Osteocyte (in vitro differentiated cells): ENCODE data around the gene ALK. TPM values are rescaled to one million over a fixed set of nuclear protein-coding genes. Genes with fewer than 3 reads are reported as not detected.

Experiments used
- DNase-seq: peaks from one replicate; pipeline ENCODE4 v3.0.0; 2021; ENCODE audit warnings: mixed read lengths; ENCODE audit not compliant: unreplicated experiment; ENCODE audit errors: extremely low spot score
- H3K27ac Mint-ChIP-seq: one replicate; pipeline ENCODE4 v1.8.0; 2021; ENCODE audit warnings: mild to moderate bottlenecking, mixed read lengths; ENCODE audit not compliant: unreplicated experiment
- H3K27me3 Mint-ChIP-seq: one replicate; pipeline ENCODE4 v1.8.0; 2021; ENCODE audit warnings: mixed read lengths; ENCODE audit not compliant: unreplicated experiment
- H3K36me3 Mint-ChIP-seq: one replicate; pipeline ENCODE4 v1.8.0; 2021; ENCODE audit warnings: mixed read lengths; ENCODE audit not compliant: unreplicated experiment
- H3K4me1 Mint-ChIP-seq: one replicate; pipeline ENCODE4 v1.8.0; 2021; ENCODE audit warnings: mixed read lengths; ENCODE audit not compliant: unreplicated experiment
- H3K4me3 Mint-ChIP-seq: one replicate; pipeline ENCODE4 v1.8.0; 2021; ENCODE audit warnings: mild to moderate bottlenecking, moderate library complexity, mixed read lengths; ENCODE audit not compliant: unreplicated experiment
- H3K9me3 Mint-ChIP-seq: one replicate; pipeline ENCODE4 v1.8.0; 2021; ENCODE audit warnings: mixed read lengths; ENCODE audit not compliant: unreplicated experiment
- total RNA-seq: library from RNA; stranded (reverse); gene quantifications from 2 replicates; pipeline ENCODE4 v1.2.1, GENCODE V29; 2021
- TF ChIP-seq, protein P1 (sequence below): fragments of 200-600 bp; sonication (generic); IDR thresholded peaks from 2 replicates; pipeline ENCODE4 v1.5.0; 2021; ENCODE audit warnings: antibody characterized with exemption, mild to moderate bottlenecking, moderate library complexity

Gene ALK
- total RNA-seq, 1 donor from 2014 or later = not detected

DNA sequence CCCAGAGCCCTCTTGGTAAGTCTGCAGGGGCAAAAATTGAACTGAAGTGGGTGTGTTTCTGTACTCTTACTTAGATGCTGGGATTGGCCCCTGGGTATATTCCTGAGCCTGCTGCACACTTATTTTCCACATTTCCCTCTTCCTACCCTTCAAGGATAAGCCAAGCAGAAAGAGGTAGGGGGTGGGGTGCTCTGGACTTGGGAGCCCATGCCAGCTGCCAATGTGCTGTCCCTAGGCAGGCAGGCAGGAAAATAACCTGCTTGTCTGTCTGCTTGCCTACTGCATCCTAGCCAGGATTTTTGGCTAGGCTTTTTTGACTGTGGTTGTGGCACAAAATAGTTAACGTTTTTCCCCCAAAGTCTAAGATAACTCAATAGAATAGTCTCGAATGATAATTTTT, 234.3 kb downstream of the ALK start:
- TF ChIP-seq, protein P1, sequence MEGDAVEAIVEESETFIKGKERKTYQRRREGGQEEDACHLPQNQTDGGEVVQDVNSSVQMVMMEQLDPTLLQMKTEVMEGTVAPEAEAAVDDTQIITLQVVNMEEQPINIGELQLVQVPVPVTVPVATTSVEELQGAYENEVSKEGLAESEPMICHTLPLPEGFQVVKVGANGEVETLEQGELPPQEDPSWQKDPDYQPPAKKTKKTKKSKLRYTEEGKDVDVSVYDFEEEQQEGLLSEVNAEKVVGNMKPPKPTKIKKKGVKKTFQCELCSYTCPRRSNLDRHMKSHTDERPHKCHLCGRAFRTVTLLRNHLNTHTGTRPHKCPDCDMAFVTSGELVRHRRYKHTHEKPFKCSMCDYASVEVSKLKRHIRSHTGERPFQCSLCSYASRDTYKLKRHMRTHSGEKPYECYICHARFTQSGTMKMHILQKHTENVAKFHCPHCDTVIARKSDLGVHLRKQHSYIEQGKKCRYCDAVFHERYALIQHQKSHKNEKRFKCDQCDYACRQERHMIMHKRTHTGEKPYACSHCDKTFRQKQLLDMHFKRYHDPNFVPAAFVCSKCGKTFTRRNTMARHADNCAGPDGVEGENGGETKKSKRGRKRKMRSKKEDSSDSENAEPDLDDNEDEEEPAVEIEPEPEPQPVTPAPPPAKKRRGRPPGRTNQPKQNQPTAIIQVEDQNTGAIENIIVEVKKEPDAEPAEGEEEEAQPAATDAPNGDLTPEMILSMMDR = no peak
- Mint-ChIP-seq H3K27me3 (no peaks in the 10 kb centered on the region), H3K36me3 (no peaks in the 10 kb centered on the region), H3K4me1 (no peaks in the 10 kb centered on the region), H3K9me3 (no peaks in the 10 kb centered on the region), H3K4me3 (no peak overlapping the region), H3K27ac (no peak overlapping the region)
- DNase-seq = no peak

DNA sequence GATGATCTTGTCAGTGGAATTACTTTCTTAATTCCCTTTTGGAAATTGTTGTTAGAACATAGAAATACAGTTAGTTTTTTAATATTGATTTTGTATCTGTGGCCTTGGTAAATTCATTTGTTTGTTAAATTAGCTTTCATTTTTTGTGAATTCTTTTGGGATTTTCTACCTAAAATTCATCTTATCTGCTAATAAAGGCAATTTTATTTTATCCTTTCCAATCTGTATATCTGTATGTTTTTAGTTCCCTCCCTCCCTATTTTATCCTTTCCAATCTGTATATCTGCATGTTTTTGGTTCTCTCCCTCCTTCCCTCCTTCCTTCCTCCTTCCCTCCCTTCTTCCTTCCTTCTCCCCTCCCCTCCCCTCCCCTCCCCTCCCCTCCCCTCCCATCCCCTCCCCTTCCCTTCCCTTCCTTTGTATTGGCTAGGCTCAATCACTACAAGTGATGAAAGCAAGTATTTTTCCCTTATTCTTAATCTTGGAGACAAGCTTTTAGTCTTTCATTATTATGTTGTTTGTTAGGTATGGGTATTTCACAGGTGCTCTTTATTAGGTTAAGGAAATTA, 244.4 kb downstream of the ALK start:
- TF ChIP-seq, protein P1 = no peak
- no peak for DNase-seq
- H3K4me3 Mint-ChIP-seq = no peak overlapping the region

DNA sequence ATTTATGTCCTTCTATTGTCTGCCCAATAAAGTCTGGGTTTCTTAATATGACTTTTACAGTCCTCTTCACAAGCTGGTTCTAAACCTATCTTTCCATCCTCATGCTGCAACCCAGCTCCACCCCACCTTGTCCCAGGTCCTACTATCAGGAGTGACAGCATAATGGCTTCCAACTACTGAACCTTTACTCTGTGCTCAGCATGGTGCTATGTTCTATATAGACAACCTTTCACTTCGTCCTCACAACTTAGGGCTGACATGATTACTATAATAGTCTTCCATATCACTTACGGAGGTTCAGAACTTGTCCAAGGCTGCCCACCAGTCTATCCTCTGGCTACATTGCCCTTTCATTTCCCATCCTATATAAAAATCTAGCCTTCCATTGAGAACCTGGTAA, 256.8 kb downstream of the ALK start:
- DNase-seq = no peak
- peaks cover 14% of the 10 kb centered on the region for H3K4me1 Mint-ChIP-seq
- no peaks in the 10 kb centered on the region for H3K27me3 Mint-ChIP-seq
- TF ChIP-seq, protein P1 = no peak
- H3K9me3 Mint-ChIP-seq = peaks cover 5% of the 10 kb centered on the region
- no peaks in the 10 kb centered on the region for H3K36me3 Mint-ChIP-seq
- no peak overlapping the region for H3K27ac Mint-ChIP-seq
- no peak overlapping the region for H3K4me3 Mint-ChIP-seq

More for the DNA sequence above, 244.4 kb downstream of the ALK start:
- Mint-ChIP-seq H3K27me3 (peaks cover 15% of the 10 kb centered on the region), H3K9me3 (no peaks in the 10 kb centered on the region), H3K27ac (no peak overlapping the region), H3K4me1 (no peaks in the 10 kb centered on the region), H3K36me3 (no peaks in the 10 kb centered on the region)

GRCh38 chr2:29663268-29663667, 258.1 kb downstream of the ALK start:
- H3K27me3 Mint-ChIP-seq = no peaks in the 10 kb centered on the region
- TF ChIP-seq, protein P1 = no peak
- H3K4me3 Mint-ChIP-seq = no peak overlapping the region
- H3K36me3 Mint-ChIP-seq = no peaks in the 10 kb centered on the region
- peaks cover 3% of the 10 kb centered on the region for H3K9me3 Mint-ChIP-seq
- H3K27ac Mint-ChIP-seq = peak overlapping the region; percentile 16
- H3K4me1 Mint-ChIP-seq = peaks cover 14% of the 10 kb centered on the region
- DNase-seq = no peak

- Mint-ChIP-seq H3K36me3 (no peaks in the 10 kb centered on the region), H3K4me1 (peaks cover 14% of the 10 kb centered on the region), H3K27me3 (no peaks in the 10 kb centered on the region), H3K27ac (no peak overlapping the region), H3K9me3 (peaks cover 3% of the 10 kb centered on the region), H3K4me3 (no peak overlapping the region)
- TF ChIP-seq, protein P1 = no peak
- no peak for DNase-seq
Measured at GRCh38 chr2:29662861-29663260, 258.5 kb downstream of the ALK start.
